Ovary (tissue), 3 donors: ENCODE results near the gene ROMO1.

ENCODE experiments used
- CTCF ChIP-seq, 3 donors: fragments of 450-650 bp in 2 of 3; fragments of 200-600 bp in 1 of 3; IDR thresholded peaks; one replicate each; pipeline versions ENCODE4 v1.5.1 to v1.8.0; 2016 to 2022; ENCODE audit warnings: antibody characterized with exemption in 3 of 3, mild to moderate bottlenecking in 1 of 3
- EP300 ChIP-seq: sonication (generic); formaldehyde crosslinking; IDR thresholded peaks from one replicate; pipeline ENCODE4 v1.6.1; 2017; ENCODE audit warnings: antibody characterized with exemption
- POLR2A ChIP-seq: fragments of 450-650 bp; IDR thresholded peaks from one replicate; pipeline ENCODE4 v1.6.1; 2017; ENCODE audit warnings: antibody characterized with exemption, mild to moderate bottlenecking, moderate library complexity
- donor health status: DM: no; HTN: no; CAD: no.

GRCh38 chr20:35663516-35664465 is 35.4 kb upstream of the ROMO1 start:
- TF ChIP-seq POLR2A (no peak), CTCF (IDR thresholded peaks at IDR 0.05) (no peak), EP300 (no peak)
